SHP77 treated with DMSO at 0.1 percent for 48 hours (cell line): Measurements from ENCODE around the gene TNFAIP2.
"Not testable (repeated sequence)": the region's sequence is repeated elsewhere in the genome, so short reads cannot be mapped to it uniquely, and the experiment has no call there.

Source experiments
- DNase-seq: peaks from one replicate; lab custom pipeline; 2025; lab: John Stamatoyannopoulos, UW

Gene TNFAIP2

GRCh38 chr14:103155826-103156394 lies 32.6 kb downstream of the TNFAIP2 start:
- no peak for DNase-seq

GRCh38 chr14:103156651-103157378 lies 33.6 kb downstream of the TNFAIP2 start:
- DNase-seq = no peak

GRCh38 chr14:103157969-103158368 lies 34.7 kb downstream of the TNFAIP2 start:
- DNase-seq = no peak

GRCh38 chr14:103158688-103159087 lies 35.4 kb downstream of the TNFAIP2 start:
- DNase-seq = no peak

- no peak for DNase-seq
These were observed 37.2 kb downstream of the TNFAIP2 start for GRCh38 chr14:103160321-103161053.

- no peak for DNase-seq
These were observed 37.8 kb downstream of the TNFAIP2 start for GRCh38 chr14:103161054-103161397.

GRCh38 chr14:103163199-103163598 lies 39.9 kb downstream of the TNFAIP2 start:
- no peak for DNase-seq

- DNase-seq = no peak
These were observed 40.7 kb downstream of the TNFAIP2 start for GRCh38 chr14:103164006-103164405.

GRCh38 chr14:103164779-103165178 lies 41.5 kb downstream of the TNFAIP2 start:
- DNase-seq = no peak

- DNase-seq = no peak
These were observed 42.1 kb downstream of the TNFAIP2 start for GRCh38 chr14:103165323-103165722.

GRCh38 chr14:103169954-103170353 lies 46.7 kb downstream of the TNFAIP2 start:
- DNase-seq = no peak

GRCh38 chr14:103171206-103171605 lies 47.9 kb downstream of the TNFAIP2 start:
- DNase-seq = not testable (repeated sequence)

GRCh38 chr14:103172921-103173320 lies 49.7 kb downstream of the TNFAIP2 start:
- no peak for DNase-seq

- DNase-seq = not testable (repeated sequence)
These were observed 50.6 kb downstream of the TNFAIP2 start for GRCh38 chr14:103173887-103174286.

GRCh38 chr14:103176176-103176575 lies 52.9 kb downstream of the TNFAIP2 start:
- not testable (repeated sequence) for DNase-seq

- no peak for DNase-seq
These were observed 54.1 kb downstream of the TNFAIP2 start for GRCh38 chr14:103177376-103177775.

- DNase-seq = no peak
These were observed 55.3 kb downstream of the TNFAIP2 start for GRCh38 chr14:103178521-103178920.

- no peak for DNase-seq
These were observed 55.8 kb downstream of the TNFAIP2 start for GRCh38 chr14:103179094-103179493.

- no peak for DNase-seq
These were observed 57.1 kb downstream of the TNFAIP2 start for GRCh38 chr14:103180331-103180730.

- DNase-seq = no peak
These were observed 60.8 kb downstream of the TNFAIP2 start for GRCh38 chr14:103184046-103184445.

- peak; percentile 10 for DNase-seq
These were observed 62.1 kb downstream of the TNFAIP2 start for GRCh38 chr14:103185051-103186029.

GRCh38 chr14:103186241-103186822 lies 63.1 kb downstream of the TNFAIP2 start:
- no peak for DNase-seq
